MCF 10A (cell line): ENCODE data around the gene ARID5A. TPM values are rescaled to one million over a fixed set of nuclear protein-coding genes. Genes with fewer than 3 reads are reported as not detected.

Experiments used
- BruUV-seq: library from RNA; stranded (reverse); fragments of 400-500 nt; replicated peaks from 2 replicates; lab custom pipeline; 2021; lab: Mats Ljungman, UMichigan
- CTCF ChIA-PET: fragments of 300-600 bp; sonication (Branson Sonifier 250); formaldehyde crosslinking; extraction: SDS; loops from one replicate; lab custom pipeline; 2021; ENCODE audit warnings: antibody characterized with exemption, inconsistent platforms; lab: Yijun Ruan, JAX
- POLR2A ChIA-PET: fragments of 300-600, 350-650 bp; sonication (Branson Sonifier 250); formaldehyde crosslinking; extraction: SDS; loops from one replicate; lab custom pipeline; 2020; ENCODE audit warnings: antibody characterized with exemption, inconsistent platforms; lab: Yijun Ruan, JAX
- DNase-seq: peaks from one replicate; pipeline ENCODE4 v3.0.0-alpha.2; 2018; ENCODE audit not compliant: unreplicated experiment
- H3K27ac Mint-ChIP-seq: one replicate; pipeline ENCODE4 v1.8.0; 2022; ENCODE audit warnings: mild to moderate bottlenecking, low read depth, mixed read lengths; ENCODE audit not compliant: unreplicated experiment
- H3K27me3 Mint-ChIP-seq: one replicate; pipeline ENCODE4 v1.8.0; 2022; ENCODE audit warnings: mixed read lengths; ENCODE audit not compliant: insufficient read depth, unreplicated experiment
- H3K36me3 Mint-ChIP-seq: one replicate; pipeline ENCODE4 v1.8.0; 2022; ENCODE audit warnings: mild to moderate bottlenecking, moderate library complexity, mixed read lengths; ENCODE audit not compliant: insufficient read depth, unreplicated experiment
- H3K4me1 Mint-ChIP-seq: one replicate; pipeline ENCODE4 v1.8.0; 2022; ENCODE audit warnings: mixed read lengths; ENCODE audit not compliant: insufficient read depth, unreplicated experiment
- H3K4me3 Mint-ChIP-seq: one replicate; pipeline ENCODE4 v1.8.0; 2022; ENCODE audit warnings: mild to moderate bottlenecking, moderate library complexity, mixed read lengths; ENCODE audit not compliant: unreplicated experiment
- H3K9me3 Mint-ChIP-seq: one replicate; pipeline ENCODE4 v1.8.0; 2022; ENCODE audit warnings: mixed read lengths; ENCODE audit not compliant: unreplicated experiment
- CTCF ChIP-seq: fragments of 200-600 bp; IDR thresholded peaks from one replicate; pipeline ENCODE4 v1.8.0; 2022; ENCODE audit warnings: antibody characterized with exemption, mild to moderate bottlenecking; ENCODE audit not compliant: unreplicated experiment
- intact Hi-C: fragments of 100-400 bp; cut with micrococcal nuclease; formaldehyde crosslinking; loops from 2 replicates; pipeline ENCODE4 v1.14.1; 2022
- total RNA-seq: library from RNA; stranded (reverse); gene quantifications from 2 replicates; pipeline ENCODE4 v1.2.3, GENCODE V29; 2022

The ARID5A gene
- total RNA-seq, 1 experiment from 2014 or later: 3.4 TPM

GRCh38 chr2:96601382-96602292 lies 65.1 kb downstream of the ARID5A start:
- peaks cover 81% of the 10 kb centered on the region for H3K36me3 Mint-ChIP-seq
- no peaks in the 10 kb centered on the region for H3K9me3 Mint-ChIP-seq
- peaks cover 5% of the 10 kb centered on the region for H3K4me1 Mint-ChIP-seq
- ChIA-PET POLR2A (interaction anchor here (0.6 to 1.0 kb wide), 4 partner anchors 17 to 199 kb away, joined by 3 to 4 read pairs (median 3); no protein-coding TSS in a partner anchor), CTCF (interaction anchor here (0.5 to 1.8 kb wide), 5 partner anchors 15 to 199 kb away, joined by 3 to 6 read pairs (median 3); partner anchors contain the start of gene CNNM4)
- no TSS peak for BruUV-seq
- no peak for DNase-seq
- no peak overlapping the region for H3K27ac Mint-ChIP-seq
- intact Hi-C loops: loop anchor here (1.0 kb wide), 1 partner anchor 215 kb away; the partner anchor contains the start of gene CNNM3
- no peaks in the 10 kb centered on the region for H3K27me3 Mint-ChIP-seq
- no peak for TF ChIP-seq CTCF
- no peak overlapping the region for H3K4me3 Mint-ChIP-seq

Other genes with a start within 250 kb of the ARID5A start
- 115 and 116 TPM in 2 replicates for gene SNRNP200, start 231.2 kb upstream of the ARID5A start, total RNA-seq
- not detected in 2 replicates for gene ITPRIPL1, start 211.4 kb upstream of the ARID5A start, total RNA-seq
- 10.7 and 11.5 TPM in 2 replicates for gene NCAPH, start 201.0 kb upstream of the ARID5A start, total RNA-seq
- not detected in 2 replicates for gene NEURL3, start 31.4 kb upstream of the ARID5A start, total RNA-seq
- 36.0 and 41.4 TPM in 2 replicates for gene KANSL3, start 101.6 kb downstream of the ARID5A start, total RNA-seq
- not detected in 2 replicates for gene FER1L5, start 106.0 kb downstream of the ARID5A start, total RNA-seq
- 6.5 and 7.1 TPM in 2 replicates for gene LMAN2L, start 203.3 kb downstream of the ARID5A start, total RNA-seq
- gene CNNM4, start 224.2 kb downstream of the ARID5A start, total RNA-seq: 5.0 and 6.3 TPM in 2 replicates